ENCODE measurements around the gene PTPRF. TPM values are rescaled to one million over a fixed set of nuclear protein-coding genes. Genes with fewer than 3 reads are reported as not detected.

PTPRF gene
- total and polyA plus RNA-seq, 4 donors, result 41.2 to 241 (median 85.6) TPM

- no peak overlapping the region for H3K27ac ChIP-seq (ENCODE audit: low read depth in 1 of 2, low read length in 2 of 2)
- 72% methylated on average over 4 of the region's 4 CpGs for WGBS
- H3K36me3 ChIP-seq (ENCODE audit: control insufficient read depth in 4 of 4, insufficient read depth in 3 of 4, low read depth in 1 of 4, low read length in 3 of 4), result no peaks in the 10 kb centered on the region
- no peak overlapping the region for H3K4me3 ChIP-seq (ENCODE audit: low read depth in 1 of 3, low read length in 3 of 3)
- TF ChIP-seq HNF4A (conservative IDR thresholded peaks at IDR 0.05) (no peak), EGR1 (IDR thresholded peaks at IDR 0.05; ENCODE audit: low read depth in 2 of 2) (no peak), TAF1 (conservative IDR thresholded peaks at IDR 0.05) (no peak), REST (IDR thresholded peaks at IDR 0.05) (no peak), RXRA (IDR thresholded peaks at IDR 0.05) (no peak), FOXA2 (IDR thresholded peaks at IDR 0.05) (no peak), FOXA1 (IDR thresholded peaks at IDR 0.05) (no peak), SP1 (IDR thresholded peaks at IDR 0.05) (no peak), JUND (IDR thresholded peaks at IDR 0.05) (no peak), GABPA (IDR thresholded peaks at IDR 0.05 in 1 of 2, conservative IDR thresholded peaks at IDR 0.05 in 1 of 2) (no peak), HNF4G (IDR thresholded peaks at IDR 0.05) (no peak), RAD21 (IDR thresholded peaks at IDR 0.05) (no peak), NR2F2 (IDR thresholded peaks at IDR 0.05) (no peak)
- TF ChIP-seq, protein P1, sequence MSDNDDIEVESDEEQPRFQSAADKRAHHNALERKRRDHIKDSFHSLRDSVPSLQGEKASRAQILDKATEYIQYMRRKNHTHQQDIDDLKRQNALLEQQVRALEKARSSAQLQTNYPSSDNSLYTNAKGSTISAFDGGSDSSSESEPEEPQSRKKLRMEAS (IDR thresholded peaks at IDR 0.05), result no peak
- TF ChIP-seq, protein P2, sequence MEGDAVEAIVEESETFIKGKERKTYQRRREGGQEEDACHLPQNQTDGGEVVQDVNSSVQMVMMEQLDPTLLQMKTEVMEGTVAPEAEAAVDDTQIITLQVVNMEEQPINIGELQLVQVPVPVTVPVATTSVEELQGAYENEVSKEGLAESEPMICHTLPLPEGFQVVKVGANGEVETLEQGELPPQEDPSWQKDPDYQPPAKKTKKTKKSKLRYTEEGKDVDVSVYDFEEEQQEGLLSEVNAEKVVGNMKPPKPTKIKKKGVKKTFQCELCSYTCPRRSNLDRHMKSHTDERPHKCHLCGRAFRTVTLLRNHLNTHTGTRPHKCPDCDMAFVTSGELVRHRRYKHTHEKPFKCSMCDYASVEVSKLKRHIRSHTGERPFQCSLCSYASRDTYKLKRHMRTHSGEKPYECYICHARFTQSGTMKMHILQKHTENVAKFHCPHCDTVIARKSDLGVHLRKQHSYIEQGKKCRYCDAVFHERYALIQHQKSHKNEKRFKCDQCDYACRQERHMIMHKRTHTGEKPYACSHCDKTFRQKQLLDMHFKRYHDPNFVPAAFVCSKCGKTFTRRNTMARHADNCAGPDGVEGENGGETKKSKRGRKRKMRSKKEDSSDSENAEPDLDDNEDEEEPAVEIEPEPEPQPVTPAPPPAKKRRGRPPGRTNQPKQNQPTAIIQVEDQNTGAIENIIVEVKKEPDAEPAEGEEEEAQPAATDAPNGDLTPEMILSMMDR (IDR thresholded peaks at IDR 0.05; ENCODE audit: low read depth, low read length, missing input control), result no peak
- TF ChIP-seq, protein P3, sequence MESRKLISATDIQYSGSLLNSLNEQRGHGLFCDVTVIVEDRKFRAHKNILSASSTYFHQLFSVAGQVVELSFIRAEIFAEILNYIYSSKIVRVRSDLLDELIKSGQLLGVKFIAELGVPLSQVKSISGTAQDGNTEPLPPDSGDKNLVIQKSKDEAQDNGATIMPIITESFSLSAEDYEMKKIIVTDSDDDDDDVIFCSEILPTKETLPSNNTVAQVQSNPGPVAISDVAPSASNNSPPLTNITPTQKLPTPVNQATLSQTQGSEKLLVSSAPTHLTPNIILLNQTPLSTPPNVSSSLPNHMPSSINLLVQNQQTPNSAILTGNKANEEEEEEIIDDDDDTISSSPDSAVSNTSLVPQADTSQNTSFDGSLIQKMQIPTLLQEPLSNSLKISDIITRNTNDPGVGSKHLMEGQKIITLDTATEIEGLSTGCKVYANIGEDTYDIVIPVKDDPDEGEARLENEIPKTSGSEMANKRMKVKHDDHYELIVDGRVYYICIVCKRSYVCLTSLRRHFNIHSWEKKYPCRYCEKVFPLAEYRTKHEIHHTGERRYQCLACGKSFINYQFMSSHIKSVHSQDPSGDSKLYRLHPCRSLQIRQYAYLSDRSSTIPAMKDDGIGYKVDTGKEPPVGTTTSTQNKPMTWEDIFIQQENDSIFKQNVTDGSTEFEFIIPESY (IDR thresholded peaks at IDR 0.05), result no peak
- TF ChIP-seq, protein P4, sequence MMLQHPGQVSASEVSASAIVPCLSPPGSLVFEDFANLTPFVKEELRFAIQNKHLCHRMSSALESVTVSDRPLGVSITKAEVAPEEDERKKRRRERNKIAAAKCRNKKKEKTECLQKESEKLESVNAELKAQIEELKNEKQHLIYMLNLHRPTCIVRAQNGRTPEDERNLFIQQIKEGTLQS (IDR thresholded peaks at IDR 0.05), result no peak
- no peaks in the 10 kb centered on the region for H3K27me3 ChIP-seq (ENCODE audit: control insufficient read depth in 4 of 4, insufficient read depth in 4 of 4, low read length in 3 of 4)
- DNase-seq (ENCODE audit: low spot score), result no peak
- no peaks in the 10 kb centered on the region for H3K4me1 ChIP-seq (ENCODE audit: control insufficient read depth in 4 of 4, insufficient read depth in 4 of 4, low read length in 3 of 4)
- no peak overlapping the region for H3K9ac ChIP-seq (ENCODE audit: low read depth in 1 of 2, low read length in 2 of 2)
- peaks cover 0 to 3% (median 0%) of the 10 kb centered on the region in 4 donors for H3K9me3 ChIP-seq (ENCODE audit: control insufficient read depth in 4 of 4, low read length in 3 of 4)
Measured at GRCh38 chr1:43509007-43509739, 21.5 kb upstream of the PTPRF start.
